Measurements from ENCODE around the gene KIFC3.

KIFC3 gene

DNA sequence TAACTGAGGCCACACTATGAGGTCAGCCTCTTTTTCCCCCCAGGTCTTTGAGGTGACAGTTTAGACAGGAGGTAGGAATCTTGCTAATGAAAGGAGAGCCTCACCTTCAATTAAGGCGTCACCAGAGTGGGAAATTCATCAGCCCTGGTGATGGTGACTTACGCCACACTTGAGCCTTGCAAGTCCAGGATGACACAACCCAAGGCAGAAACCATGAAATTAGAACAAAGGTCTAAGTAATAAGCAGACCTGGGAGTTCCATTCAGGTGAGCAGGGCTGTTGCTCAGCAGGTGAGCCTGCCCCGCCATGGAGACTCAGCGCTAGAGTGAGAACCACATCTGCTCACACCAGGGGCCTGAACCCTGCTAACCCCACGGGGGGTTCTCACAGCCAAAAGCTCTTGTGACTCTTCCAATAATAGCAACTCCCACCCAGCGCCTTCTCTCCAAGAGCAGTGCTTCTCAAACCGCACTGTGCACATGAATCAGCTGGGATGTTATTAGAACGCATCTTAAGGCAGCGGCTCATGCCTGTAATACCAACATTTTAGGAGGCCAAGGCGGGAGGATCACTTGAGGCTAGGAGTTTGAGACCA is 28.7 kb upstream of the KIFC3 start:
- Histone ChIP-seq H3K9me3 (replicated peaks; ENCODE audit: insufficient read depth, low read length) (no peaks in the 10 kb centered on the region), H3K4me1 (ENCODE audit: low read length) (no peaks in the 10 kb centered on the region), H4K20me1 (ENCODE audit: insufficient read depth, low read length) (no peaks in the 10 kb centered on the region), H3K79me2 (ENCODE audit: low read length) (no peaks in the 10 kb centered on the region), H3K4me2 (ENCODE audit: low read depth, low read length) (no peak overlapping the region), H3K9me2 (replicated peaks; ENCODE audit: insufficient read depth, low read length) (no peaks in the 10 kb centered on the region), H3K36me3 (replicated peaks; ENCODE audit: insufficient read depth, low read length) (no peaks in the 10 kb centered on the region), H3K27me3 (replicated peaks; ENCODE audit: insufficient read depth, low read length) (no peaks in the 10 kb centered on the region), H3K4me3 (ENCODE audit: low read length) (no peak overlapping the region), H3K9ac (ENCODE audit: low read length) (no peak overlapping the region), H3F3A (ENCODE audit: insufficient read depth, low read length) (no peaks in the 10 kb centered on the region), H2AFZ (ENCODE audit: low read length) (no peak overlapping the region), H3K27ac (ENCODE audit: low read length) (no peak overlapping the region)
- TF ChIP-seq EZH2phosphoT487 (IDR thresholded peaks at IDR 0.05; ENCODE audit: low read length) (no peak), EZH2 (optimal IDR thresholded peaks at IDR 0.05; ENCODE audit: low read depth, low read length) (no peak)
- TF ChIP-seq, protein P1, sequence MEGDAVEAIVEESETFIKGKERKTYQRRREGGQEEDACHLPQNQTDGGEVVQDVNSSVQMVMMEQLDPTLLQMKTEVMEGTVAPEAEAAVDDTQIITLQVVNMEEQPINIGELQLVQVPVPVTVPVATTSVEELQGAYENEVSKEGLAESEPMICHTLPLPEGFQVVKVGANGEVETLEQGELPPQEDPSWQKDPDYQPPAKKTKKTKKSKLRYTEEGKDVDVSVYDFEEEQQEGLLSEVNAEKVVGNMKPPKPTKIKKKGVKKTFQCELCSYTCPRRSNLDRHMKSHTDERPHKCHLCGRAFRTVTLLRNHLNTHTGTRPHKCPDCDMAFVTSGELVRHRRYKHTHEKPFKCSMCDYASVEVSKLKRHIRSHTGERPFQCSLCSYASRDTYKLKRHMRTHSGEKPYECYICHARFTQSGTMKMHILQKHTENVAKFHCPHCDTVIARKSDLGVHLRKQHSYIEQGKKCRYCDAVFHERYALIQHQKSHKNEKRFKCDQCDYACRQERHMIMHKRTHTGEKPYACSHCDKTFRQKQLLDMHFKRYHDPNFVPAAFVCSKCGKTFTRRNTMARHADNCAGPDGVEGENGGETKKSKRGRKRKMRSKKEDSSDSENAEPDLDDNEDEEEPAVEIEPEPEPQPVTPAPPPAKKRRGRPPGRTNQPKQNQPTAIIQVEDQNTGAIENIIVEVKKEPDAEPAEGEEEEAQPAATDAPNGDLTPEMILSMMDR (IDR thresholded peaks at IDR 0.05; ENCODE audit: low read length), result no peak
- no peak for DNase-seq

DNA sequence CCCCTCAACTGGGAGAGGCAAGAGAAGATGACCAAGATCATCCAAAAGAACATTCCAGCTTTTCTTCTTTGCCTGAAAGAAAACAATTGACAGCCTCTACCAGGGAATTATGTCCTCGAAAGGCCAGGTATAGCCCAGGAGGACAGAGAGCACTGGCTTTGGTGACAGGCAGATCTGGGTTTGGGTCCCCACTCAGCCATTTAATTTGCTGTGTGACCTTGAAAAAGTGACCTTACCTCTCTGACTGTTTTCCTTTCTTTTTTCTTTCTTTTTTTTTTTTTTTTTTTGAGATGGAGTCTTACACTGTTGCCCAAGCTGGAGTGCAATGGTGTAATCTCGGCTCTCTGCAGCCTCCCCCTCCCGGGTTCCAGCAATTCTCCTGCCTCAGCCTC is 27.7 kb upstream of the KIFC3 start:
- Histone ChIP-seq H3K9me2 (replicated peaks; ENCODE audit: insufficient read depth, low read length) (no peaks in the 10 kb centered on the region), H3K4me3 (ENCODE audit: low read length) (no peak overlapping the region), H2AFZ (ENCODE audit: low read length) (no peak overlapping the region), H3K4me1 (ENCODE audit: low read length) (no peaks in the 10 kb centered on the region), H4K20me1 (ENCODE audit: insufficient read depth, low read length) (no peaks in the 10 kb centered on the region), H3K36me3 (replicated peaks; ENCODE audit: insufficient read depth, low read length) (no peaks in the 10 kb centered on the region), H3K27ac (ENCODE audit: low read length) (no peak overlapping the region), H3K9me3 (replicated peaks; ENCODE audit: insufficient read depth, low read length) (no peaks in the 10 kb centered on the region), H3K79me2 (ENCODE audit: low read length) (no peaks in the 10 kb centered on the region), H3K9ac (ENCODE audit: low read length) (no peak overlapping the region), H3F3A (ENCODE audit: insufficient read depth, low read length) (no peaks in the 10 kb centered on the region), H3K27me3 (replicated peaks; ENCODE audit: insufficient read depth, low read length) (no peaks in the 10 kb centered on the region), H3K4me2 (ENCODE audit: low read depth, low read length) (no peak overlapping the region)
- no peak for DNase-seq
- TF ChIP-seq EZH2phosphoT487 (IDR thresholded peaks at IDR 0.05; ENCODE audit: low read length) (no peak), EZH2 (optimal IDR thresholded peaks at IDR 0.05; ENCODE audit: low read depth, low read length) (no peak)
- TF ChIP-seq, protein P1 (IDR thresholded peaks at IDR 0.05; ENCODE audit: low read length), result no peak

DNA sequence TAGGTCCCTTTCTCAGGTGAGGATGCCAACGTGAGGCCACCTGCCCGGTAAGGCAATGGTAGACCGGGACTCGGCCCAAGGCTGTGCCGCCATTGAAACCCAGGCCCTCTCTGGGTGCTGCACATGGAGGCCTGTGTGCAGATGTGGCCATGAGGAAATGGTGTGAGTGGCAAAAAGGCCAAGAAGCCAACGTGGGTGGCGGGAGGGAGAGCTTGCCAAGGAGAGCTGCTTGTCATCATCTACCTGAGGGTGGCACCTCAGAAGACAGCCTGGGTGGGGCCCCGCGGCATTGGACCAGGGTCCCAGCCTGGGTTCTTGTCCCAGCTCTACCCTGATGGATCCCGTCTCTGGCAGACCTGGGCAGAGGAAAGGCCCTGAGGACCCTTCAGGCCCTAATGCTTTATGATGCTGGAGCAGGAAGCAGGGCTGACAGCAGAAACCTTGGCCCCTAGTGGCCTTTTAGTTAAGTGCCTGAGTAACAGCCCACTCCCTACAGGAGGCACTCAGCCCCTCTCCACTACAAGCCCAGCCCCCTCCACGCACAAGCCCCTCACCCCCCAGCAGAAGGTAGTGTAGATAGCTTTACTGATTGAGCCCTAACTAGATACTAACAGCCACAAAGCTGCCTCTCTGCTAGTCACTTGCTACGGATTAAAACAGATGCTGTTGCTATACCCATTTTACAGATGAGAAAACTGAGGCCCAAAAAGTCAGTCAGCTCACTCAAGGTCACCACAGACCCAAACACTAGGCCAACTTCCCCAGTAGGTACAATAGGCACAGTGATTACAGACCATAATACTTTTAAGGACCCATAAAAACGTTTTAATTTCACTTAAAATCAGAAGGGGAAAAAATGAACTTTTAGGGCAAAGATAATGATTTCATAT is 26.2 kb upstream of the KIFC3 start:
- no peak overlapping the region for H3K4me2 ChIP-seq (ENCODE audit: low read depth, low read length)
- H3K9ac ChIP-seq (ENCODE audit: low read length), result no peak overlapping the region
- no peaks in the 10 kb centered on the region for H3K9me3 ChIP-seq (replicated peaks; ENCODE audit: insufficient read depth, low read length)
- H3K4me3 ChIP-seq (ENCODE audit: low read length), result no peak overlapping the region
- H2AFZ ChIP-seq (ENCODE audit: low read length), result no peak overlapping the region
- H3K4me1 ChIP-seq (ENCODE audit: low read length), result no peaks in the 10 kb centered on the region
- no peaks in the 10 kb centered on the region for H4K20me1 ChIP-seq (ENCODE audit: insufficient read depth, low read length)
- TF ChIP-seq EZH2phosphoT487 (IDR thresholded peaks at IDR 0.05; ENCODE audit: low read length), result no peak
- TF ChIP-seq EZH2 (optimal IDR thresholded peaks at IDR 0.05; ENCODE audit: low read depth, low read length), result no peak
- TF ChIP-seq, protein P1 (IDR thresholded peaks at IDR 0.05; ENCODE audit: low read length), result peak; percentile 17
- no peaks in the 10 kb centered on the region for H3K36me3 ChIP-seq (replicated peaks; ENCODE audit: insufficient read depth, low read length)
- no peak for DNase-seq
- no peaks in the 10 kb centered on the region for H3K79me2 ChIP-seq (ENCODE audit: low read length)
- H3K27ac ChIP-seq (ENCODE audit: low read length), result no peak overlapping the region
- no peaks in the 10 kb centered on the region for H3K9me2 ChIP-seq (replicated peaks; ENCODE audit: insufficient read depth, low read length)
- H3K27me3 ChIP-seq (replicated peaks; ENCODE audit: insufficient read depth, low read length), result no peaks in the 10 kb centered on the region
- H3F3A ChIP-seq (ENCODE audit: insufficient read depth, low read length), result no peaks in the 10 kb centered on the region
